Skeletal muscle tissue (tissue), 4 donors: ENCODE results near the gene HMGXB4. TPM values are rescaled to one million over a fixed set of nuclear protein-coding genes. Genes with fewer than 3 reads are reported as not detected.
A peak's percentile ranks its signal among the peaks of the same experiment; 100 is the strongest.

Source experiments
- H3K27ac ChIP-seq: one replicate; pipeline ENCODE4 v1.7.0; 2013; ENCODE audit warnings: mild to moderate bottlenecking, low read depth, low read length, inconsistent platforms
- H3K27me3 ChIP-seq, 3 donors: one replicate each; pipeline ENCODE4 v1.7.0; 2013; ENCODE audit warnings: low read length in 3 of 3; ENCODE audit not compliant: control insufficient read depth in 3 of 3, insufficient read depth in 3 of 3
- H3K36me3 ChIP-seq, 3 donors: one replicate each; pipeline ENCODE4 v1.7.0; 2013; ENCODE audit warnings: low read length in 3 of 3; ENCODE audit not compliant: control insufficient read depth in 3 of 3, insufficient read depth in 3 of 3
- H3K4me1 ChIP-seq, 3 donors: one replicate each; pipeline ENCODE4 v1.7.0; 2013; ENCODE audit warnings: low read length in 3 of 3, mild to moderate bottlenecking in 3 of 3; ENCODE audit not compliant: control insufficient read depth in 3 of 3, insufficient read depth in 3 of 3
- H3K4me3 ChIP-seq, 3 donors: one replicate each; pipeline ENCODE4 v1.7.0; 2013; ENCODE audit warnings: low read length in 3 of 3
- H3K9ac ChIP-seq, 3 donors: one replicate each; pipeline ENCODE4 v1.7.0; 2013; ENCODE audit warnings: low read length in 3 of 3, mild to moderate bottlenecking in 3 of 3, moderate library complexity in 2 of 3, low read depth in 1 of 3
- H3K9me3 ChIP-seq, 3 donors: one replicate each; pipeline ENCODE4 v1.7.0; 2013; ENCODE audit warnings: low read length in 3 of 3; ENCODE audit not compliant: control insufficient read depth in 3 of 3
- total RNA-seq: library from RNA; depleted of rRNA; stranded (reverse); fragments of >200 nt; gene quantifications from one replicate; pipeline ENCODE4 v1.2.3, GENCODE V29; 2014
- donor health status: Osteomylitis.

HMGXB4 gene
- total RNA-seq, 1 donor from 2014 or later, result 9.9 TPM

DNA sequence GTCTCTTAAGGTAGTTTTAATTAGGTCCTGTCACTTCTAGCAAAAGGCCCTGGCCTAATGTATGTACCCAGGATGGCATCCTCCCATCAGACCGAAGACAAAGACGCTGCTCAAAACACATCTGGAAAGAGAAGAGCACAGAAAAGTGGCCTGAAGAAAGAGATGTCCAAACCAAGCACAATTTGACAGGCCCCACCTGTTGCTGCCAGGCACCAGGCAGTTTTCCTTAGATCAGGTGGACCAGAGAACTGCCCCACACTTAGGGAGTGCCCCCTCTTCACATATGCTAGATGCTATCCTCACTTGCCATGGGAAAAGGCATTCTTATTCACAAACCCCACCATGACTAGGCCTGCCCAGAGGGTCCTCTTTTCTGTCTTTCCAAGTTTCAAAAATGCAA is 3.3 kb upstream of the HMGXB4 start:
- no peak overlapping the region for H3K9ac ChIP-seq
- H3K4me3 ChIP-seq, result no peak overlapping the region
- H3K4me1 ChIP-seq, result peaks cover 14 to 16% (median 16%) of the 10 kb centered on the region in 3 donors
- H3K27ac ChIP-seq, result no peak overlapping the region
- no peaks in the 10 kb centered on the region for H3K36me3 ChIP-seq
- H3K9me3 ChIP-seq, result no peaks in the 10 kb centered on the region
- no peaks in the 10 kb centered on the region for H3K27me3 ChIP-seq

DNA sequence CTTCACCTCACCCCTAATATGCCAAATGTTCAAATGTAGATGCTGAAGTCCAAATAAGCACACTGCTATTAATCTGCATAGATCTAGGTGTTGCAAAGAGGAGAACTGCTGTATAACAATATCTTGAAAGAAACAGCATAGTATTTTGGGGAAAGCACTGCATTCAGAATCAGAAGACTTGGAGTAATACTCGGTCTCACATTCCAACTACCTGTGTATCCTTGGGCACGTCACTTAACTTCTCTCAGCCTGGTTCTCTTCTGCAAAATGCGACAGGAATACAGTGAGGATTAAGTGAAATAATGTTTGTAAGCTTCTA is 332 bp upstream of the HMGXB4 start:
- Histone ChIP-seq H3K4me1 (peaks cover 14 to 17% (median 16%) of the 10 kb centered on the region in 3 donors), H3K9ac (peak overlapping the region; percentile 71 to 93 (median 92)), H3K9me3 (no peaks in the 10 kb centered on the region), H3K27ac (peak overlapping the region; percentile 93), H3K36me3 (no peaks in the 10 kb centered on the region), H3K27me3 (no peaks in the 10 kb centered on the region), H3K4me3 (peak overlapping the region; percentile 85 to 91 (median 89))

DNA sequence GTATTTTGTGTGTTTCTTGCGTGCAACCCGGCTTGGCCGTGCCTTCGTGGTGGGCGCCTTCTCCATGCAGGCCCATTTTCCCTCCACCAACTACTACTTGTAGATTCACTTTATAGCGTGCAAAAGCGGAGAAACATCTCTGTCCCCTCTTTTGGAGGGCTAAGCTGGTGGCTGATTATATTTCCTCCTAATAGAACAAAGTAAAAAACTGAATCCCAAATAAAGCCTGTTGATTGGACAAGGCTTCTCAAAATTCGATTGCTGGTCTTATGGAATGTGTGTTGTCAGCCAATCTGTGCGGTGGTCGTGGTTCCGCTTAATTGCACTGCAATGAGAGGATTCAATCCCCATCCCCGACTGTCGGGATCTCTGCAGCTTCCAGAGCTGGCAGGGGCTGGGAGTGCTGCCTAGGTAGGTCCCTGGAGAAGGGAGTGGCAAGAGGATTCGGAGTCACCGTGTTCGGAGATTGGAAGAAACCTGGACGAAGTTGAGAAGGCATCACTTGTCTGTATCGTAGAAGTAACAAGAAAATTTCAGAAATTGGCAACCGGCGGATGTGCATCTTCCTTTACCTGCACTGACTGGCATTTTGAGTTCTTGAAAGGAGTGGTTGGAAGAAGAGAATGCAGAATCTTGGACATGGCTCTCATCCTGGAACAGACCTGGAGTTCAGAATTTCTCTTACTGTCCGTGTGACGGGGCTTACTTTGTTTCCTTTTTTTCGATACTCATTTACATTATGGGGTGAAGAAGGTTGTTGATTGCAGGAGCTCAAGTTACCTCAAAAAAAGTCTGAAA is 1.1 kb downstream of the HMGXB4 start:
- H3K27ac ChIP-seq, result peak overlapping the region; percentile 93
- H3K4me1 ChIP-seq, result peaks cover 14 to 17% (median 16%) of the 10 kb centered on the region in 3 donors
- peak overlapping the region; percentile 85 to 93 (median 92) for H3K9ac ChIP-seq
- H3K36me3 ChIP-seq, result peaks cover 5 to 12% (median 11%) of the 10 kb centered on the region in 3 donors
- H3K27me3 ChIP-seq, result no peaks in the 10 kb centered on the region
- peak overlapping the region; percentile 85 to 89 (median 88) for H3K4me3 ChIP-seq
- no peaks in the 10 kb centered on the region for H3K9me3 ChIP-seq

DNA sequence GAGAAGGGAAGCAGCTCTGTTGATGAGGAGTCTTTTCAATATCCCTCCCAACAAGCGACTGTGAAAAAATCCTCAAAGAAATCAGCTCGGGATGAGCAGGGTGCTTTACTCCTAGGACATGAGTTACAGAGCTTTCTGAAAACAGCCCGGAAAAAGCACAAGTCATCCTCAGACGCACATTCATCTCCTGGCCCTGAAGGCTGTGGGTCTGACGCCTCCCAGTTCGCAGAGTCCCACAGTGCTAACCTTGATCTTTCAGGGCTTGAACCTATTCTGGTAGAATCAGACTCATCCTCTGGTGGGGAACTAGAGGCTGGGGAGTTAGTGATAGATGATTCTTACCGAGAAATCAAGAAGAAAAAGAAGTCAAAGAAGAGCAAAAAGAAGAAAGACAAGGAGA is 7.7 kb downstream of the HMGXB4 start:
- H3K27me3 ChIP-seq, result no peaks in the 10 kb centered on the region
- no peak overlapping the region for H3K27ac ChIP-seq
- no peak overlapping the region for H3K4me3 ChIP-seq
- H3K4me1 ChIP-seq, result no peaks in the 10 kb centered on the region
- no peaks in the 10 kb centered on the region for H3K9me3 ChIP-seq
- H3K9ac ChIP-seq, result no peak overlapping the region
- peaks cover 38 to 66% (median 65%) of the 10 kb centered on the region in 3 donors for H3K36me3 ChIP-seq

DNA sequence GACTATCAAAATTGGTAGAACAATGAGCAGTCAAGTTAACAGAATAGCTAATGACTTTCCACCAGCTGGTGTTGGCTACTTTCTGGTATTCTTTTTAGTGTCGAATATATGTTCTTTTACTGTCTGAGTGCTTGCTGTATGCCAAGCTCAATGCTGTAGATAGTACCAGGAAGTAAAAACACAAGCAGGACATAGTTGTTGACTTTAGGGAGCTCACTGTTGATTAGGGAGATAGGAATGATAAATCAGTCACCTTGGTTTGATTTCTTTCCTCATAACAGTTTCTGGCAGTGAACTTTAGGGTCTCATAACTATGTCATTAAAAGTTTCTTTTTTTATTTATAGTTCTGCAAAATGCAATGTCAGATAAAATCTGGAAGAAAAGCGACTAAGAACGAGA is 9.0 kb downstream of the HMGXB4 start:
- H3K4me3 ChIP-seq, result no peak overlapping the region
- H3K9ac ChIP-seq, result no peak overlapping the region
- no peak overlapping the region for H3K27ac ChIP-seq
- no peaks in the 10 kb centered on the region for H3K4me1 ChIP-seq
- peaks cover 38 to 69% (median 67%) of the 10 kb centered on the region in 3 donors for H3K36me3 ChIP-seq
- no peaks in the 10 kb centered on the region for H3K27me3 ChIP-seq
- no peaks in the 10 kb centered on the region for H3K9me3 ChIP-seq

DNA sequence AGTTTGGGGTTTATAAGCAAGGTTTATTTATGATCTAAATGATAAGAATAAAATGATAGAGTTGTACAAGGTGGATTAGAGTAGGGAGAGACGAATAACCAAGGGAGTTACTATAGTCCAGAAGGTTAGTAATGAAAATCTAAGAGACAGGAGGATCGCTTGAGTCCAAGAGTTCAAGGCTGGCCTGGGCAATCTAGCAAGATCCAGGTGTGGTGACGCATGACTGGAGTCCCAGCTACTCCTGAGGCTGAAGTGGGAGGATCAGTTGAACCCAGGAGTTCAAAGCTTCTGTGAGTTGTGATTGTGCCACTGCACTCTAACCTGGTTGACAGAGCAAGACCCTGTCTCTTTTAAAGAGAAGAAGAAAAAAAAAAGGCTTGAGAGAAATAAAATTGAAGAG is 12.3 kb downstream of the HMGXB4 start:
- no peaks in the 10 kb centered on the region for H3K27me3 ChIP-seq

DNA sequence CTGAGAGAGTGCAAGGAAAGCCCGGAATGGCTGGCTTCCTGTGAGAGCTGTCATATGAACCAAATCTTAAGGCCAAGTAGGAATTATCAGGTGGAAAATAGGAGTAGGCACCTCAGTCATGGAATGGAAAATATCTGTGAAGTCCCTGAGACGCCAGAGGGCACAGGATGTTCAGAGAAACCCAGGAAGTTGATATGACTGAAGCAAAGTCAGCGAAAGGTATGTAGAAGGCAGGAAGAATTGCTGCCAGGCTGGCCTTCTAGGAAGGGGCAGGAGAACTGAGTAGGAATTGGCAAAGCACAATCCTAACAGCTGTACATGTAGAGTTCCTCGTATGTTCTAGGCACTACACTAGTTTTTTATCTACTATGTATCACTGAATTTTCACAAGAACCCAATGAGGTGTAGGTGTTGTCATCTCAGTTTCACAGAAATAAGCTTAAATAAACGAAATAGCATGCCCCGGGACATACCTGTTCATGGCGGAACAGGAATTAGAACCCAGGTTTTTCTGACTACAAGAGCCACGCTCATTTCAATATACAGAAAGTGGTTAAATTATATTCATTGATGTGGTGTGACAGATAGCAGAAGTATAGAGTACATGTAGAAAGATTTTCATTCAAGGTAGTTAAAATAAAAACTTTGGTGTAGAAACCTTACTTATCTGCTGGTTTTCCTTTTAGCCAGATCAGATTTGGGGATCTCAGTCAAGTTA is 17.0 kb downstream of the HMGXB4 start:
- no peaks in the 10 kb centered on the region for H3K27me3 ChIP-seq
- no peak overlapping the region for H3K9ac ChIP-seq
- H3K36me3 ChIP-seq, result peaks cover 4 to 19% (median 15%) of the 10 kb centered on the region in 3 donors
- no peak overlapping the region for H3K4me3 ChIP-seq
- H3K9me3 ChIP-seq, result no peaks in the 10 kb centered on the region
- peaks cover 11 to 21% (median 14%) of the 10 kb centered on the region in 3 donors for H3K4me1 ChIP-seq
- H3K27ac ChIP-seq, result peak overlapping the region; percentile 9

More for the DNA sequence above, 12.3 kb downstream of the HMGXB4 start:
- H3K27ac ChIP-seq, result no peak overlapping the region
- no peak overlapping the region for H3K4me3 ChIP-seq
- H3K4me1 ChIP-seq, result peaks cover 9 to 18% (median 14%) of the 10 kb centered on the region in 3 donors
- no peaks in the 10 kb centered on the region for H3K9me3 ChIP-seq
- H3K36me3 ChIP-seq, result peaks cover 23 to 48% (median 43%) of the 10 kb centered on the region in 3 donors
- H3K9ac ChIP-seq, result no peak overlapping the region

DNA sequence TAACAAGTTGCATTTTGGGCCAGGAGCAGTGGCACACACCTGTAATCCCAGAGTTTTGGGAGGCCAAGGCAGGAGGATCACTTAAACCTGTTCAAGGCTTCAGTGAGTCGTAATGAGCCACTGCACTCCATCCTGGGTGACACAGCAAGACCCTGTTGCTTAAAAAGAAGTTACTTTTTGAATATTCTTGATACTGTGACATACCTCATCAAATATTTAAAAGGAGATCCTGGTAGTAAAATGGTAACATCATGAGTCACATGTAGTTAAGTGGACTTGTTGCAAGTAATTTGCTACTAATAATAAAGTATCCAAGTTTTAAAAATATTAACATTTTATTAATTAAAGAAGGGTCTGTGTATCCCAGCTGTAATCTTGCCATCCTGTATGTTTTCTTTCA is 18.3 kb downstream of the HMGXB4 start:
- Histone ChIP-seq H3K9ac (no peak overlapping the region), H3K9me3 (no peaks in the 10 kb centered on the region), H3K27ac (no peak overlapping the region), H3K36me3 (peaks cover 0 to 12% (median 8%) of the 10 kb centered on the region in 3 donors), H3K27me3 (no peaks in the 10 kb centered on the region), H3K4me3 (no peak overlapping the region), H3K4me1 (peaks cover 11 to 21% (median 14%) of the 10 kb centered on the region in 3 donors)

DNA sequence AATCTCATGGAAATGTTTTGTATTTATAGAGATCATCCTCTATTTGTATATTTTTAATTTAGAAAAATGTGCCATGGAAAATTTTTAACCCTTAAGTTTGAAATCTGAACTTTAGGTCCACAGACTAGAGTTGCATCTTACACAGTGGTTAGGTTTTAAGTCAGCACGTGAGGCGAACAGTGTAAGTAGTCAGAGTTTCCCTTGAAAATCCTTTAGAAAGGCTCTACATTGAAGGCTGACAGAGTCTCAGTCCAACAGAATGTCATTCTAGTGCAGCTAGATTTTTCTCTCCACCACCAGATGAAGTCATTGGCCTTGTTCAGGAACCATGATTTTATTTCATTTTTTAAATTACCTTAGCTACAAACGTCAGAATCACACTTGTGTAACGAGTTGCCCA is 18.7 kb downstream of the HMGXB4 start:
- Histone ChIP-seq H3K36me3 (peaks cover 0 to 12% (median 9%) of the 10 kb centered on the region in 3 donors), H3K4me3 (no peak overlapping the region), H3K27me3 (no peaks in the 10 kb centered on the region), H3K9ac (no peak overlapping the region), H3K27ac (no peak overlapping the region), H3K9me3 (no peaks in the 10 kb centered on the region), H3K4me1 (peaks cover 11 to 21% (median 14%) of the 10 kb centered on the region in 3 donors)

DNA sequence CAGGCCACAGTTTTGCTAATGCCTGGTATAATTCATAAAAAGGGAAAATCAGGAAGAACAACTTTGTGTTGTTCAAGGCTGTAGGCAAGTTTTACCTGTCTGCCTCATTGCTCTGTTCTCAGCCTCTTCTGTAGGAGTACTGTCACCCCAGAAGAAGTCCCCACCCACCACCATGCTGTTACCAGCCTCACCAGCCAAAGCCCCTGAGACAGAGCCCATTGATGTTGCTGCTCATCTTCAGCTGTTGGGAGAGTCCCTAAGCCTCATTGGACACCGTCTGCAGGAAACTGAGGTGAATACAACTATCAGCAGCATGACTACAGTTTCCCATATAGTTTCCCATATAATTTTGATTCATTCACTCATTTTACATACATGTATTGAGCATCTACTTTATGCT is 30.8 kb downstream of the HMGXB4 start:
- Histone ChIP-seq H3K27ac (no peak overlapping the region), H3K9me3 (no peaks in the 10 kb centered on the region), H3K4me3 (no peak overlapping the region), H3K9ac (no peak overlapping the region), H3K27me3 (no peaks in the 10 kb centered on the region), H3K36me3 (peaks cover 32 to 65% (median 53%) of the 10 kb centered on the region in 3 donors), H3K4me1 (no peaks in the 10 kb centered on the region)
